ENCODE data around the gene CEP85. TPM values are rescaled to one million over a fixed set of nuclear protein-coding genes. Genes with fewer than 3 reads are reported as not detected.

The CEP85 gene
- total RNA-seq, 2 donors from 2014 or later: 6.2 to 6.9 TPM

GRCh38 chr1:26189331-26189730 lies 44.7 kb upstream of the CEP85 start:
- DNase-seq: no peak
- no peaks in the 10 kb centered on the region for H3K9me3 ChIP-seq
- TF ChIP-seq, protein P1, sequence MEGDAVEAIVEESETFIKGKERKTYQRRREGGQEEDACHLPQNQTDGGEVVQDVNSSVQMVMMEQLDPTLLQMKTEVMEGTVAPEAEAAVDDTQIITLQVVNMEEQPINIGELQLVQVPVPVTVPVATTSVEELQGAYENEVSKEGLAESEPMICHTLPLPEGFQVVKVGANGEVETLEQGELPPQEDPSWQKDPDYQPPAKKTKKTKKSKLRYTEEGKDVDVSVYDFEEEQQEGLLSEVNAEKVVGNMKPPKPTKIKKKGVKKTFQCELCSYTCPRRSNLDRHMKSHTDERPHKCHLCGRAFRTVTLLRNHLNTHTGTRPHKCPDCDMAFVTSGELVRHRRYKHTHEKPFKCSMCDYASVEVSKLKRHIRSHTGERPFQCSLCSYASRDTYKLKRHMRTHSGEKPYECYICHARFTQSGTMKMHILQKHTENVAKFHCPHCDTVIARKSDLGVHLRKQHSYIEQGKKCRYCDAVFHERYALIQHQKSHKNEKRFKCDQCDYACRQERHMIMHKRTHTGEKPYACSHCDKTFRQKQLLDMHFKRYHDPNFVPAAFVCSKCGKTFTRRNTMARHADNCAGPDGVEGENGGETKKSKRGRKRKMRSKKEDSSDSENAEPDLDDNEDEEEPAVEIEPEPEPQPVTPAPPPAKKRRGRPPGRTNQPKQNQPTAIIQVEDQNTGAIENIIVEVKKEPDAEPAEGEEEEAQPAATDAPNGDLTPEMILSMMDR (IDR thresholded peaks at IDR 0.05): no peak
- TF ChIP-seq POLR2A (IDR thresholded peaks at IDR 0.05): no peak
- H3K27ac ChIP-seq: no peak overlapping the region
- intact Hi-C loops (cut with DNase I): no loop called here
- WGBS, 2 donors: 61 to 79% methylated on average over 4 to 6 of the region's 6 CpGs
- H3K27me3 ChIP-seq: no peaks in the 10 kb centered on the region
- H3K36me3 ChIP-seq (replicated peaks in 1 of 2; ENCODE audit: insufficient read depth in 1 of 2, low read depth in 2 of 2): peaks cover 0 to 9% of the 10 kb centered on the region in 2 donors
- no peak overlapping the region for H3K4me3 ChIP-seq
- ATAC-seq: no peak
- H3K4me1 ChIP-seq: no peaks in the 10 kb centered on the region

- Histone ChIP-seq H3K27ac (no peak overlapping the region), H3K27me3 (no peaks in the 10 kb centered on the region), H3K36me3 (replicated peaks in 1 of 2; ENCODE audit: insufficient read depth in 1 of 2, low read depth in 2 of 2) (peaks cover 0 to 8% of the 10 kb centered on the region in 2 donors), H3K9me3 (no peaks in the 10 kb centered on the region), H3K4me3 (no peak overlapping the region), H3K4me1 (no peaks in the 10 kb centered on the region)
- 60 to 62% methylated on average over 3 to 7 of the region's 7 CpGs for WGBS, 2 donors
- no peak for ATAC-seq
- no peak for TF ChIP-seq POLR2A (IDR thresholded peaks at IDR 0.05)
- TF ChIP-seq, protein P1 (IDR thresholded peaks at IDR 0.05): no peak
- intact Hi-C loops (cut with DNase I): no loop called here
- DNase-seq: no peak
Observed at GRCh38 chr1:26189751-26190275, 44.2 kb upstream of the CEP85 start.

GRCh38 chr1:26190373-26190987 lies 43.5 kb upstream of the CEP85 start, which contains the start of gene CATSPER4:
Gene CATSPER4, plus strand, starts transcription at chr1:26190602. Its CDS starts 26 bp downstream, at chr1:26190628.
- intact Hi-C loops (cut with DNase I): no loop called here
- WGBS, 2 donors: 56 to 57% methylated on average over 14 to 16 of the region's 16 CpGs
- no peak for ATAC-seq
- Histone ChIP-seq H3K36me3 (replicated peaks in 1 of 2; ENCODE audit: insufficient read depth in 1 of 2, low read depth in 2 of 2) (peaks cover 0 to 8% of the 10 kb centered on the region in 2 donors), H3K4me1 (no peaks in the 10 kb centered on the region), H3K9me3 (no peaks in the 10 kb centered on the region), H3K27me3 (no peaks in the 10 kb centered on the region), H3K27ac (no peak within 1 kb of the TSS), H3K4me3 (no peak within 1 kb of the TSS)
- no peak for TF ChIP-seq POLR2A (IDR thresholded peaks at IDR 0.05)
- TF ChIP-seq, protein P1 (IDR thresholded peaks at IDR 0.05): peak in 4 of 7 experiments; percentile 17 to 28 (median 21)
- peak in 2 of 4 donors; percentile 11 to 33 for DNase-seq

GRCh38 chr1:26191739-26192138 lies 42.3 kb upstream of the CEP85 start:
- intact Hi-C loops (cut with DNase I): no loop called here
- no peak overlapping the region for H3K4me3 ChIP-seq
- DNase-seq (no peak), ATAC-seq (no peak)
- H3K27me3 ChIP-seq: no peaks in the 10 kb centered on the region
- WGBS, 2 donors: 36 to 53% methylated on average over 3 of the region's 3 CpGs
- peaks cover 0 to 3% of the 10 kb centered on the region in 2 donors for H3K36me3 ChIP-seq (replicated peaks in 1 of 2; ENCODE audit: insufficient read depth in 1 of 2, low read depth in 2 of 2)
- H3K4me1 ChIP-seq: no peaks in the 10 kb centered on the region
- no peak overlapping the region for H3K27ac ChIP-seq
- TF ChIP-seq, protein P1 (IDR thresholded peaks at IDR 0.05): no peak
- no peak for TF ChIP-seq POLR2A (IDR thresholded peaks at IDR 0.05)
- H3K9me3 ChIP-seq: no peaks in the 10 kb centered on the region

GRCh38 chr1:26195805-26196204 lies 38.2 kb upstream of the CEP85 start:
- Histone ChIP-seq H3K4me3 (no peak overlapping the region), H3K4me1 (no peaks in the 10 kb centered on the region), H3K36me3 (replicated peaks in 1 of 2; ENCODE audit: insufficient read depth in 1 of 2, low read depth in 2 of 2) (no peaks in the 10 kb centered on the region), H3K9me3 (no peaks in the 10 kb centered on the region), H3K27ac (no peak overlapping the region), H3K27me3 (no peaks in the 10 kb centered on the region)
- TF ChIP-seq POLR2A (IDR thresholded peaks at IDR 0.05): no peak
- TF ChIP-seq, protein P1 (IDR thresholded peaks at IDR 0.05): no peak
- WGBS, 2 donors: 77 to 89% methylated on average over 3 of the region's 3 CpGs
- ATAC-seq: no peak
- intact Hi-C loops (cut with DNase I): no loop called here
- no peak for DNase-seq
